Kidney epithelial cell (primary cell): ENCODE results near the gene ARHGEF1. TPM values are rescaled to one million over a fixed set of nuclear protein-coding genes. Genes with fewer than 3 reads are reported as not detected.
A peak's percentile ranks its signal among the peaks of the same experiment; 100 is the strongest.

ENCODE experiments used
- DNase-seq: peaks from one replicate; pipeline ENCODE4 v3.0.0-alpha.2; 2010; ENCODE audit warnings: low read depth
- H3K27me3 ChIP-seq: 2 replicates; pipeline ENCODE4 v1.6.0; 2011; ENCODE audit warnings: low read length; ENCODE audit not compliant: control insufficient read depth, insufficient read depth
- H3K36me3 ChIP-seq: 2 replicates; pipeline ENCODE4 v1.5.1; 2011; ENCODE audit warnings: low read length; ENCODE audit not compliant: control insufficient read depth, insufficient read depth
- H3K4me3 ChIP-seq: 2 replicates; pipeline ENCODE4 v1.5.1; 2011; ENCODE audit warnings: low read depth, mild to moderate bottlenecking, control low read depth, low read length
- CTCF ChIP-seq: IDR thresholded peaks from 2 replicates; pipeline ENCODE4 v1.5.1; 2011; ENCODE audit warnings: mild to moderate bottlenecking, moderate library complexity, low read length, control low read depth, inconsistent platforms; ENCODE audit not compliant: insufficient read depth, poor library complexity, severe bottlenecking
- total RNA-seq: library from RNA; depleted of rRNA; stranded (reverse); fragments of >200 nt; gene quantifications from 2 replicates; pipeline ENCODE4 v1.2.3, GENCODE V29; 2015

The ARHGEF1 gene
- total RNA-seq, 1 donor from 2014 or later: 72.2 TPM

- no peak overlapping the region for H3K4me3 ChIP-seq
- H3K36me3 ChIP-seq: no peaks in the 10 kb centered on the region
- no peak for TF ChIP-seq CTCF
- DNase-seq: no peak
- H3K27me3 ChIP-seq: peaks cover 9% of the 10 kb centered on the region
Measured at GRCh38 chr19:41851456-41851855, 31.5 kb upstream of the ARHGEF1 start.

GRCh38 chr19:41853344-41853743 lies 29.6 kb upstream of the ARHGEF1 start:
- Histone ChIP-seq H3K27me3 (peaks cover 9% of the 10 kb centered on the region), H3K36me3 (no peaks in the 10 kb centered on the region), H3K4me3 (no peak overlapping the region)
- TF ChIP-seq CTCF: no peak
- no peak for DNase-seq

- DNase-seq: no peak
- Histone ChIP-seq H3K36me3 (no peaks in the 10 kb centered on the region), H3K27me3 (peaks cover 9% of the 10 kb centered on the region), H3K4me3 (no peak overlapping the region)
- TF ChIP-seq CTCF: no peak
Measured at GRCh38 chr19:41853768-41854167, 29.2 kb upstream of the ARHGEF1 start.

- Histone ChIP-seq H3K4me3 (peak overlapping the region; percentile 22), H3K27me3 (peaks cover under 1% of the 10 kb centered on the region), H3K36me3 (peaks cover 4% of the 10 kb centered on the region)
- DNase-seq: no peak
- no peak for TF ChIP-seq CTCF
Measured at GRCh38 chr19:41859213-41859617, 23.8 kb upstream of the ARHGEF1 start.

GRCh38 chr19:41859618-41860418 lies 23.2 kb upstream of the ARHGEF1 start, which contains the start of gene RPS19:
TSS of gene RPS19 (plus strand) at chr19:41860255. CDS start at chr19:41860775, 520 bp downstream.
- Histone ChIP-seq H3K36me3 (peaks cover 7% of the 10 kb centered on the region), H3K4me3 (peak within 1 kb of the TSS; percentile 88), H3K27me3 (no peaks in the 10 kb centered on the region)
- peak; percentile 83 for DNase-seq
- TF ChIP-seq CTCF: peak; percentile 61
